ENCODE measurements around the gene FOXA2. TPM values are rescaled to one million over a fixed set of nuclear protein-coding genes. Genes with fewer than 3 reads are reported as not detected.
A peak's percentile ranks its signal among the peaks of the same experiment; 100 is the strongest.

Gene FOXA2
- total and polyA plus RNA-seq, 2 of the 13 experiments (the other 11 are each of a cell fraction or from before 2014, with no cell fraction given) = 8.8 to 12.2 TPM

DNA sequence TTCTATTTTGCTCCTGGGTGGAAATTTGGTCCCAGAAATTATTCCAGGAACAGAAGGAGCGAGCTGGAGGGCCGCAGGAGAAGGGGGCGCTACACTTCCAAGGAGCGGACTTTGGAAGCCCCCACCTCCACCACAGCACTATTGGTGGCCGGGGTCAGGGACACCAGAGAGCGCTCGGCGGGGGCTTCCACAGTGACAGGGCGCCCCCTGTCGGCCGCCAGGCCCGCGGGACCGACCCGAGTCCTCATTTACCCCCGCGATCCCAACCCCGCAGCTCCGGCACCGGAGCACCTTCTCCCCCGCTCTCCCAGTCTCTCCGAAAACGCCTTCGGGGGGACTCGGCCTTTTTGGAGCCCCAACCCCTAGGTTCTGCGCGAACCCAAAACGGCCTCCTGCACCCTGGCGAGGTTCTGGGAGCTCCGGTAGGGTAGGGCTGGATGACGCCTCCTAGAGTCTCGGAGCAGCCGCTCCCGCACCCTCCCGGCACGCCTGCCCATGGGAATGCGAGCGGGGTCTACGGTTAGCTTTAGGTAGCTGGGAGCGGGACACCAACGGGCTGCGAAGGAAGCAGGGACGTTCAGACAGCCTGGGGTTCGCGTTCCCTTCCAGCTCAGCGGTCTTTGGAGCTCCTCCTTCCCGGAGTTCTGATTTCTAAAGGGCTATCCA lies 2.4 kb upstream of the FOXA2 start (continued):
- TF ChIP-seq CBX2 (IDR thresholded peaks at IDR 0.05; ENCODE audit: low read depth, low read length) (no peak), CBX2 (CRISPR knock-in tag; IDR thresholded peaks at IDR 0.05; ENCODE audit: low read depth) (peak; percentile 95), ZNF546 (CRISPR knock-in tag; conservative IDR thresholded peaks at IDR 0.05) (no peak), ZFP62 (CRISPR knock-in tag; IDR thresholded peaks at IDR 0.05) (no peak), PAF1 (CRISPR knock-in tag; IDR thresholded peaks at IDR 0.05) (no peak), CREB3 (CRISPR knock-in tag; IDR thresholded peaks at IDR 0.05) (0 out of 2 replicates have a peak, but pooled peaks have one; percentile 45), AGO2 (optimal IDR thresholded peaks at IDR 0.05; ENCODE audit: low read depth, low read length) (peak; percentile 70), KAT8 (CRISPR knock-in tag; IDR thresholded peaks at IDR 0.05) (peak; percentile 51; the same call in 1 of the 2 replicates), NBN (conservative IDR thresholded peaks at IDR 0.05) (no peak), ATM (IDR thresholded peaks at IDR 0.05; ENCODE audit: borderline replicate concordance) (no peak), KDM5B (CRISPR knock-in tag; IDR thresholded peaks at IDR 0.05; ENCODE audit: borderline replicate concordance) (peak; percentile 36; the same call in 1 of the 2 replicates), PRMT3 (CRISPR knock-in tag; IDR thresholded peaks at IDR 0.05; ENCODE audit: borderline replicate concordance, low read depth) (no peak), ZNF766 (CRISPR knock-in tag; IDR thresholded peaks at IDR 0.05; ENCODE audit: borderline replicate concordance) (peak; percentile 43; the same call in 1 of the 2 replicates), ZNF552 (CRISPR knock-in tag; IDR thresholded peaks at IDR 0.05; ENCODE audit: borderline replicate concordance) (no peak), ZSCAN22 (CRISPR knock-in tag; IDR thresholded peaks at IDR 0.05) (no peak), ZNF576 (CRISPR knock-in tag; IDR thresholded peaks at IDR 0.05) (no peak), ZNF75D (CRISPR knock-in tag; IDR thresholded peaks at IDR 0.05; ENCODE audit: borderline replicate concordance) (no peak), RBM39 (IDR thresholded peaks at IDR 0.05; ENCODE audit: low read depth, low read length, poor library complexity, severe bottlenecking) (no peak)
- TF ChIP-seq, protein P1, sequence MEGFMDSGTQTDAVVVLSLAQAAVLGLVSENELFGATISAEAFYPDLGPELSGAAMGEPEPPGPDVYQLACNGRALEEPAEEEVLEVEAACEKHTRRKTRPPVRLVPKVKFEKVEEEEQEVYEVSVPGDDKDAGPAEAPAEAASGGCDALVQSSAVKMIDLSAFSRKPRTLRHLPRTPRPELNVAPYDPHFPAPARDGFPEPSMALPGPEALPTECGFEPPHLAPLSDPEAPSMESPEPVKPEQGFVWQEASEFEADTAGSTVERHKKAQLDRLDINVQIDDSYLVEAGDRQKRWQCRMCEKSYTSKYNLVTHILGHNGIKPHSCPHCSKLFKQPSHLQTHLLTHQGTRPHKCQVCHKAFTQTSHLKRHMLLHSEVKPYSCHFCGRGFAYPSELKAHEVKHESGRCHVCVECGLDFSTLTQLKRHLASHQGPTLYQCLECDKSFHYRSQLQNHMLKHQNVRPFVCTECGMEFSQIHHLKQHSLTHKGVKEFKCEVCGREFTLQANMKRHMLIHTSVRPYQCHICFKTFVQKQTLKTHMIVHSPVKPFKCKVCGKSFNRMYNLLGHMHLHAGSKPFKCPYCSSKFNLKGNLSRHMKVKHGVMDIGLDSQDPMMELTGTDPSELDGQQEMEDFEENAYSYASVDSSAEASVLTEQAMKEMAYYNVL (CRISPR knock-in tag; IDR thresholded peaks at IDR 0.05; ENCODE audit: borderline replicate concordance) = 0 out of 2 replicates have a peak, but pooled peaks have one; percentile 15
- TF ChIP-seq, protein P2, sequence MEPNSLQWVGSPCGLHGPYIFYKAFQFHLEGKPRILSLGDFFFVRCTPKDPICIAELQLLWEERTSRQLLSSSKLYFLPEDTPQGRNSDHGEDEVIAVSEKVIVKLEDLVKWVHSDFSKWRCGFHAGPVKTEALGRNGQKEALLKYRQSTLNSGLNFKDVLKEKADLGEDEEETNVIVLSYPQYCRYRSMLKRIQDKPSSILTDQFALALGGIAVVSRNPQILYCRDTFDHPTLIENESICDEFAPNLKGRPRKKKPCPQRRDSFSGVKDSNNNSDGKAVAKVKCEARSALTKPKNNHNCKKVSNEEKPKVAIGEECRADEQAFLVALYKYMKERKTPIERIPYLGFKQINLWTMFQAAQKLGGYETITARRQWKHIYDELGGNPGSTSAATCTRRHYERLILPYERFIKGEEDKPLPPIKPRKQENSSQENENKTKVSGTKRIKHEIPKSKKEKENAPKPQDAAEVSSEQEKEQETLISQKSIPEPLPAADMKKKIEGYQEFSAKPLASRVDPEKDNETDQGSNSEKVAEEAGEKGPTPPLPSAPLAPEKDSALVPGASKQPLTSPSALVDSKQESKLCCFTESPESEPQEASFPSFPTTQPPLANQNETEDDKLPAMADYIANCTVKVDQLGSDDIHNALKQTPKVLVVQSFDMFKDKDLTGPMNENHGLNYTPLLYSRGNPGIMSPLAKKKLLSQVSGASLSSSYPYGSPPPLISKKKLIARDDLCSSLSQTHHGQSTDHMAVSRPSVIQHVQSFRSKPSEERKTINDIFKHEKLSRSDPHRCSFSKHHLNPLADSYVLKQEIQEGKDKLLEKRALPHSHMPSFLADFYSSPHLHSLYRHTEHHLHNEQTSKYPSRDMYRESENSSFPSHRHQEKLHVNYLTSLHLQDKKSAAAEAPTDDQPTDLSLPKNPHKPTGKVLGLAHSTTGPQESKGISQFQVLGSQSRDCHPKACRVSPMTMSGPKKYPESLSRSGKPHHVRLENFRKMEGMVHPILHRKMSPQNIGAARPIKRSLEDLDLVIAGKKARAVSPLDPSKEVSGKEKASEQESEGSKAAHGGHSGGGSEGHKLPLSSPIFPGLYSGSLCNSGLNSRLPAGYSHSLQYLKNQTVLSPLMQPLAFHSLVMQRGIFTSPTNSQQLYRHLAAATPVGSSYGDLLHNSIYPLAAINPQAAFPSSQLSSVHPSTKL (CRISPR knock-in tag; IDR thresholded peaks at IDR 0.05) = peak; percentile 79
- TF ChIP-seq, protein P3, sequence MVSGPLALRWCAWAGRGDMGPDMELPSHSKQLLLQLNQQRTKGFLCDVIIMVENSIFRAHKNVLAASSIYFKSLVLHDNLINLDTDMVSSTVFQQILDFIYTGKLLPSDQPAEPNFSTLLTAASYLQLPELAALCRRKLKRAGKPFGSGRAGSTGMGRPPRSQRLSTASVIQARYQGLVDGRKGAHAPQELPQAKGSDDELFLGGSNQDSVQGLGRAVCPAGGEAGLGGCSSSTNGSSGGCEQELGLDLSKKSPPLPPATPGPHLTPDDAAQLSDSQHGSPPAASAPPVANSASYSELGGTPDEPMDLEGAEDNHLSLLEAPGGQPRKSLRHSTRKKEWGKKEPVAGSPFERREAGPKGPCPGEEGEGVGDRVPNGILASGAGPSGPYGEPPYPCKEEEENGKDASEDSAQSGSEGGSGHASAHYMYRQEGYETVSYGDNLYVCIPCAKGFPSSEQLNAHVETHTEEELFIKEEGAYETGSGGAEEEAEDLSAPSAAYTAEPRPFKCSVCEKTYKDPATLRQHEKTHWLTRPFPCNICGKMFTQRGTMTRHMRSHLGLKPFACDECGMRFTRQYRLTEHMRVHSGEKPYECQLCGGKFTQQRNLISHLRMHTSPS (CRISPR knock-in tag; IDR thresholded peaks at IDR 0.05; ENCODE audit: low read depth) = no peak
